Breast epithelium (tissue), 4 donors: Measurements from ENCODE around the gene ORMDL3. TPM values are rescaled to one million over a fixed set of nuclear protein-coding genes. Genes with fewer than 3 reads are reported as not detected.
A peak's percentile ranks its signal among the peaks of the same experiment; 100 is the strongest.

Source experiments
- DNase-seq, 2 donors: peaks; one replicate each; pipeline ENCODE4 v3.0.0-alpha.2; 2019; ENCODE audit warnings: low spot score in 2 of 2
- H3K27ac ChIP-seq, 2 donors: fragments of 200-600 bp; sonication (generic) in 1 of 2; one replicate each; pipeline ENCODE4 v1.5.1; 2016 to 2019; ENCODE audit warnings: mild to moderate bottlenecking in 1 of 2
- H3K27me3 ChIP-seq, 2 donors: fragments of 200-600 bp; sonication (generic) in 1 of 2; one replicate each; pipeline versions ENCODE4 v1.5.1 to v1.6.0; 2017 to 2019; ENCODE audit warnings: control low read depth in 1 of 2, mild to moderate bottlenecking in 1 of 2
- H3K36me3 ChIP-seq: fragments of 200-600 bp; one replicate; pipeline ENCODE4 v1.5.1; 2019
- H3K4me1 ChIP-seq, 2 donors: fragments of 200-600 bp; sonication (generic); one replicate each; pipeline ENCODE4 v1.5.1; 2016 to 2019; ENCODE audit warnings: control low read depth in 1 of 2
- H3K4me3 ChIP-seq, 3 donors: fragments of 200-600 bp; sonication (generic); 1 replicate in 2 of 3; 2 replicates in 1 of 3; pipeline ENCODE4 v1.5.1; 2016 to 2019; ENCODE audit warnings: mild to moderate bottlenecking in 3 of 3, moderate library complexity in 2 of 3
- H3K9me3 ChIP-seq, 2 donors: fragments of 200-600 bp; sonication (generic) in 1 of 2; one replicate each; pipeline ENCODE4 v1.5.1; 2016 to 2019; ENCODE audit warnings: control low read depth in 1 of 2
- CTCF ChIP-seq, 3 donors: fragments of 450-650 bp; IDR thresholded peaks; one replicate each; pipeline ENCODE4 v1.5.1; 2016 to 2017; ENCODE audit warnings: antibody characterized with exemption in 3 of 3, mild to moderate bottlenecking in 3 of 3, moderate library complexity in 3 of 3
- POLR2A ChIP-seq: fragments of 450-650 bp; IDR thresholded peaks from one replicate; pipeline ENCODE4 v1.6.1; 2016; ENCODE audit warnings: antibody characterized with exemption, mild to moderate bottlenecking, moderate library complexity
- POLR2AphosphoS5 ChIP-seq, 3 donors: sonication (generic); formaldehyde crosslinking; IDR thresholded peaks; one replicate each; pipeline ENCODE4 v1.6.1; 2017; ENCODE audit warnings: antibody characterized with exemption in 3 of 3
- intact Hi-C: fragments of 100-400 bp; cut with DNase I; formaldehyde crosslinking; loops from one replicate; pipeline ENCODE4 v1.15.1; 2023; ENCODE audit warnings: low total_unique reads
- total RNA-seq, 3 donors: library from RNA; depleted of rRNA; stranded (reverse); fragments of >200 nt; gene quantifications; one replicate each; pipeline ENCODE4 v1.1.0, GENCODE V29; 2016

The ORMDL3 gene
- total RNA-seq, 3 donors from 2014 or later = 90.5 to 158 (median 104) TPM

- H3K27ac ChIP-seq = peak overlapping the region in 1 of 2 donors; percentile 12
- no peaks in the 10 kb centered on the region for H3K4me1 ChIP-seq
- H3K27me3 ChIP-seq = no peaks in the 10 kb centered on the region
- DNase-seq = no peak
- no peaks in the 10 kb centered on the region for H3K9me3 ChIP-seq
- H3K4me3 ChIP-seq = no peak overlapping the region
- no peaks in the 10 kb centered on the region for H3K36me3 ChIP-seq
- TF ChIP-seq POLR2A (no peak), POLR2AphosphoS5 (IDR thresholded peaks at IDR 0.05) (no peak), CTCF (IDR thresholded peaks at IDR 0.05) (no peak)
- intact Hi-C loops = no loop called here
Measured at GRCh38 chr17:39934324-39934723, 6.9 kb upstream of the ORMDL3 start.

GRCh38 chr17:39933912-39934311, 6.5 kb upstream of the ORMDL3 start:
- H3K27ac ChIP-seq = peak overlapping the region in 1 of 2 donors; percentile 12
- no peaks in the 10 kb centered on the region for H3K36me3 ChIP-seq
- no peak overlapping the region for H3K4me3 ChIP-seq
- no peak for DNase-seq
- H3K27me3 ChIP-seq = no peaks in the 10 kb centered on the region
- intact Hi-C loops = no loop called here
- no peaks in the 10 kb centered on the region for H3K9me3 ChIP-seq
- peaks cover 0 to 1% of the 10 kb centered on the region in 2 donors for H3K4me1 ChIP-seq
- no peak for TF ChIP-seq CTCF (IDR thresholded peaks at IDR 0.05)
- no peak for TF ChIP-seq POLR2A
- no peak for TF ChIP-seq POLR2AphosphoS5 (IDR thresholded peaks at IDR 0.05)

- no peaks in the 10 kb centered on the region for H3K27me3 ChIP-seq
- intact Hi-C loops = no loop called here
- H3K9me3 ChIP-seq = no peaks in the 10 kb centered on the region
- no peaks in the 10 kb centered on the region for H3K36me3 ChIP-seq
- peak overlapping the region in 1 of 2 donors; percentile 95 for H3K27ac ChIP-seq
- no peak for DNase-seq
- no peak overlapping the region for H3K4me3 ChIP-seq
- H3K4me1 ChIP-seq = peaks cover 7 to 15% of the 10 kb centered on the region in 2 donors
- TF ChIP-seq POLR2AphosphoS5 (IDR thresholded peaks at IDR 0.05) = no peak
- TF ChIP-seq POLR2A = no peak
- TF ChIP-seq CTCF (IDR thresholded peaks at IDR 0.05) = no peak
Measured at GRCh38 chr17:39929646-39930407, 2.4 kb upstream of the ORMDL3 start.

GRCh38 chr17:39928858-39929645, 1.7 kb upstream of the ORMDL3 start:
- DNase-seq = no peak
- Histone ChIP-seq H3K9me3 (no peaks in the 10 kb centered on the region), H3K36me3 (no peaks in the 10 kb centered on the region), H3K27ac (peak overlapping the region; percentile 93 to 95), H3K4me1 (peaks cover 7 to 23% of the 10 kb centered on the region in 2 donors), H3K4me3 (peak overlapping the region in 1 of 3 donors; percentile 88), H3K27me3 (no peaks in the 10 kb centered on the region)
- TF ChIP-seq POLR2AphosphoS5 (IDR thresholded peaks at IDR 0.05) (no peak), CTCF (IDR thresholded peaks at IDR 0.05) (no peak), POLR2A (no peak)
- intact Hi-C loops = no loop called here
